NCI-H2227 treated with DMSO at 0.1 percent for 48 hours (cell line): ENCODE data around the gene PLCD1.
A peak's percentile ranks its signal among the peaks of the same experiment; 100 is the strongest.
"Not testable (repeated sequence)": the region's sequence is repeated elsewhere in the genome, so short reads cannot be mapped to it uniquely, and the experiment has no call there.

Source experiments
- DNase-seq: peaks from one replicate; lab custom pipeline; 2025; lab: John Stamatoyannopoulos, UW

PLCD1 gene

GRCh38 chr3:37986479-37987314 lies 42.7 kb downstream of the PLCD1 start:
- no peak for DNase-seq

GRCh38 chr3:37985637-37986320 lies 43.7 kb downstream of the PLCD1 start:
- no peak for DNase-seq

- no peak for DNase-seq
Observed at GRCh38 chr3:37984596-37984995, 44.8 kb downstream of the PLCD1 start.

GRCh38 chr3:37984051-37984450 lies 45.4 kb downstream of the PLCD1 start:
- no peak for DNase-seq

GRCh38 chr3:37982331-37982730 lies 47.1 kb downstream of the PLCD1 start:
- DNase-seq: no peak

- no peak for DNase-seq
Observed at GRCh38 chr3:37981348-37981664, 48.1 kb downstream of the PLCD1 start.

GRCh38 chr3:37980462-37981347 lies 48.7 kb downstream of the PLCD1 start:
- DNase-seq: no peak

- no peak for DNase-seq
Observed at GRCh38 chr3:37979541-37980461, 49.6 kb downstream of the PLCD1 start.

GRCh38 chr3:37974121-37975083 lies 55.0 kb downstream of the PLCD1 start:
- DNase-seq: peak; percentile 4

- DNase-seq: no peak
Observed at GRCh38 chr3:37973246-37974054, 56.0 kb downstream of the PLCD1 start.

GRCh38 chr3:37972056-37972455 lies 57.4 kb downstream of the PLCD1 start:
- DNase-seq: not testable (repeated sequence)

- no peak for DNase-seq
Observed at GRCh38 chr3:37971467-37971866, 58.0 kb downstream of the PLCD1 start.

GRCh38 chr3:37970802-37971201 lies 58.6 kb downstream of the PLCD1 start:
- DNase-seq: no peak

- DNase-seq: no peak
Observed at GRCh38 chr3:37969596-37970100, 59.8 kb downstream of the PLCD1 start.

- no peak for DNase-seq
Observed at GRCh38 chr3:37968813-37969595, 60.4 kb downstream of the PLCD1 start.

GRCh38 chr3:37968199-37968598 lies 61.2 kb downstream of the PLCD1 start:
- DNase-seq: no peak

GRCh38 chr3:37967260-37967881 lies 62.1 kb downstream of the PLCD1 start:
- DNase-seq: no peak

GRCh38 chr3:37964716-37965115 lies 64.7 kb downstream of the PLCD1 start:
- no peak for DNase-seq
